LNCAP (cell line): Measurements from ENCODE around the gene IKZF3.

Experiments used
- TF ChIP-seq, protein P1 (sequence below): fragments of 450-650 bp; IDR thresholded peaks from 2 replicates; pipeline ENCODE4 v1.5.1; 2017; ENCODE audit warnings: mild to moderate bottlenecking

Gene IKZF3

DNA sequence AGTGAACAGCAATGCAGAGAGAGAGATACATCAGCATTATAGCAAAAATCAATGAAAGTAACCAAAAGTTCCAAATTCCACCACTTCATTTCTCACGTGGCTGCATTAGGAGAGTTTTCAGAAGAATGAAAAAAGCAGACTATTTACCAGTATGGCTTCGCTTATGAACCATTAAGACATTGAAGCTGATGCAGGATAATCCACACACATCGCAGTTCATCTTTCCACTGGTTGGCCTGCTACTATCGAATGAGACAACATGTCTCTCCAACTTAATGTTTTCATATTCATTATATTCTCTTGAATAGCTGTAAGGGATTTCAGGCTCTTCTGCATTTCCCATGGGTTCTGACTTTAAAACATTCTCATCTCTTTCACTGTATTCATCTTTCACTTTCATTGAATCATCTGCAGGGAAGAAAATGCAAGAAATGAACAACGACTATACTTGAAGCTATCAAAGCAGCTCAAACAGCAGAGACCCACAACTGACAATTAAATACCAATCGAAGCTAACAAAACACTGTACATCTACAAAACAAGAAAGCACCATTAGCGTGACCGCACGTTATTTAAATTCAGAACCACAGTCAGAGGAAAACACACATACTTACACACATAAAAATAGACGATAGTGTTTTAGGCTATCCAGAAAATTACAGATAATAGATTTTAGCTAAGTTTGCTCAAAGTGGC lies 71.4 kb downstream of the IKZF3 start:
- TF ChIP-seq, protein P1, sequence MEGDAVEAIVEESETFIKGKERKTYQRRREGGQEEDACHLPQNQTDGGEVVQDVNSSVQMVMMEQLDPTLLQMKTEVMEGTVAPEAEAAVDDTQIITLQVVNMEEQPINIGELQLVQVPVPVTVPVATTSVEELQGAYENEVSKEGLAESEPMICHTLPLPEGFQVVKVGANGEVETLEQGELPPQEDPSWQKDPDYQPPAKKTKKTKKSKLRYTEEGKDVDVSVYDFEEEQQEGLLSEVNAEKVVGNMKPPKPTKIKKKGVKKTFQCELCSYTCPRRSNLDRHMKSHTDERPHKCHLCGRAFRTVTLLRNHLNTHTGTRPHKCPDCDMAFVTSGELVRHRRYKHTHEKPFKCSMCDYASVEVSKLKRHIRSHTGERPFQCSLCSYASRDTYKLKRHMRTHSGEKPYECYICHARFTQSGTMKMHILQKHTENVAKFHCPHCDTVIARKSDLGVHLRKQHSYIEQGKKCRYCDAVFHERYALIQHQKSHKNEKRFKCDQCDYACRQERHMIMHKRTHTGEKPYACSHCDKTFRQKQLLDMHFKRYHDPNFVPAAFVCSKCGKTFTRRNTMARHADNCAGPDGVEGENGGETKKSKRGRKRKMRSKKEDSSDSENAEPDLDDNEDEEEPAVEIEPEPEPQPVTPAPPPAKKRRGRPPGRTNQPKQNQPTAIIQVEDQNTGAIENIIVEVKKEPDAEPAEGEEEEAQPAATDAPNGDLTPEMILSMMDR = no peak

GRCh38 chr17:39791111-39791992 lies 72.8 kb downstream of the IKZF3 start:
- TF ChIP-seq, protein P1 = no peak

GRCh38 chr17:39787743-39788484 lies 76.2 kb downstream of the IKZF3 start:
- TF ChIP-seq, protein P1 = no peak

GRCh38 chr17:39787041-39787440 lies 77.1 kb downstream of the IKZF3 start:
- TF ChIP-seq, protein P1 = no peak

DNA sequence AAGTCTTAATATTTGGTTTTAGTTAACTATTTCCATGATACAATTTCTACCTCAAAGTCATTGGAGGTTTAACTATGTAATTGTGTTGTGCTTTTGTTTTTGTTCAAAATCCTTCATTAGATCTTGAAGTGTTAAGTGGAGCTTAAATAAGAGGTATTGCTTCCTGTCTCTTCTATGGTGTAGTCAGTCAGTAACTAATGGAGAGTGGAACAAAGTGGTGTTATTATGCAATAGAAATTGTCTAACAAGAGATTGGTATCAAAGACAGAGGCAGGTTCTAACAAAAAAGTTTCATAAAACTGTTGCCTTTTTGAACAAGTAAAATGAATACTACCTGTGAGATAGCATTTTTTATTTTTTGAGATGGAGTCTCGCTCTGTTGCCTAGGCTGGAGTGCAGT lies 81.1 kb downstream of the IKZF3 start:
- TF ChIP-seq, protein P1 = no peak

DNA sequence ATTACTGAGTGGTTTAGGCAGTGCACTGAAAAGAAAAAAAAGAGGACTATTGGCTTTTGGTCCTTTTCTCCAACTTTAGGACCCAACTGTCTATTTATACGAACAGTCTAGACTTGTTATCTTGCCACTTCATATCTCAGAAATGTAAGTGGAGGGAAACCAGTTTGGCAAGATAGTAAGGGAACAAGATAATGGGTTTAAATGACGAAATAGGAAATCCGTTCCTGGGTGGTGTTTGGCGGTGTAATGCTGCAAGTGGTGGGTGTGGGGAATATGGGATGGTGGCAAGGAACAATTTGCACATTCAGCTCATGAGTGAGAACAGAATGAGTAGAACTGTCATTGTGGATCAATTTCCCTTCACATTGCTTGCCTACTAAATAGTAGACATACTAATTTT lies 81.6 kb downstream of the IKZF3 start:
- TF ChIP-seq, protein P1 = no peak

GRCh38 chr17:39781861-39782213 lies 82.3 kb downstream of the IKZF3 start:
- TF ChIP-seq, protein P1 = no peak
